Measurements from ENCODE around the gene FAM163A. TPM values are rescaled to one million over a fixed set of nuclear protein-coding genes. Genes with fewer than 3 reads are reported as not detected.
"Not testable (repeated sequence)": the region's sequence is repeated elsewhere in the genome, so short reads cannot be mapped to it uniquely, and the experiment has no call there.

Gene FAM163A
- total RNA-seq, 1 experiment from 2014 or later = not detected

DNA sequence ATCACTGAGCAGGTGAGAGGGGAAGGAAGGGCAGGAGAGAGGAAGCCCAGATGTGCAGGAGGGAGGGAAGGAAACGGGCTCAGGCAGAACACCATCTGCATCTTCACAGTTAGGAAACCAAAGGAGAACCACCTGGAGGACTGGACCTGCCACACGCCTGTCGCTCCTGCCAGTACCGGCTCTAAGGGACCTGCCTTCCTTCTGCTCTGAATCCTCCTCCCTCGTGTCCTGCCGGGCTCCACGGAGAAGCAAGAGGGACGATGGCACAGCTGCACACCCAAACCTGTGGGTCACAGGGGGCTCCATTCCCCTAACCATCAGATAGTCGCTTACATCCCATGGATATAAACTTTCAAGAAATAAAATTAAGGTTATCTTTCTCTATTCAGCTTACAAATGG, 78.4 kb downstream of the FAM163A start:
- in situ Hi-C loops (cut with HindIII; ENCODE audit: low pct_unique_long_range_greater_than_20kb, low sequenced_read_pairs) = no loop called here
- no peak for DNase-seq (ENCODE audit: low read depth, low spot score)

DNA sequence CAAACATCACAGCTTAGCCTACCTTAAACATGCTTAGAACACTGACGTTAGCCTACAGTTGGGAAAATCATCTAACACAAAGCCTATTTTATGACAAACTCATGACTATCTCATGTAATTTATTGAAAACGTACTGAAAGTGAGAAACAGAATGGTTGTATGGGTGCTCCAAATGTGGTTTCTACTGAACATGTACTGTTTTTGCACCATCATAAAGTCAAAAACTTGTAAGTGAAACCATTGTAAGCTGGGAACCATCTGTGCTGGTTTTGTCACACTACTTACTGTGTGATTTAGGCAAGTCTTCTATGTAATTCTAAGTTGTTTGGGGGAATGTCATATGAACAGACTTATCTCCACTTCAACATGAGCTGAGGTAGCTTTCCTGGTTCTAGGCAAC, 79.0 kb downstream of the FAM163A start:
- in situ Hi-C loops (cut with HindIII; ENCODE audit: low pct_unique_long_range_greater_than_20kb, low sequenced_read_pairs) = no loop called here
- DNase-seq (ENCODE audit: low read depth, low spot score) = no peak

GRCh38 chr1:179823693-179824092, 80.6 kb downstream of the FAM163A start:
- no peak for DNase-seq (ENCODE audit: low read depth, low spot score)
- in situ Hi-C loops (cut with HindIII; ENCODE audit: low pct_unique_long_range_greater_than_20kb, low sequenced_read_pairs) = no loop called here

DNA sequence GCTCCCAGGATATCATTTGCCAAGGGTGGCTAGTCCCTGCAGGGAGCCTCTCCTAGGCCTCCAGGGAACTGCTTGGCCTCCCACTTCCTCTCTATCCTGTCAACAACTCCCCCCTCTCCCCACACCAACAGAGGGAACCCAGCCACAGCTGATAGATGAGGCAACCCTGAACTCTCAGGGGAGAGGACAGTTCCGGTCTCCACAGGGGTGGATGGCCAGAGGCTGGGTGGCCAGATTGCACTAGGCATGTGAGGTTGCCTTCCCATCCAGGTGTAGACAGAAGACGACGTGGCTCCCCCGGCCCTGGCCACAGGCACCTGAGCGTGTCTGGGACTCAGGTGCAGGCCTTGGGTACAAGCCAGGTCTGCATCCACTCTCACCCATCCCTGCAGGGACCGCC, 81.2 kb downstream of the FAM163A start:
- DNase-seq (ENCODE audit: low read depth, low spot score) = no peak
- in situ Hi-C loops (cut with HindIII; ENCODE audit: low pct_unique_long_range_greater_than_20kb, low sequenced_read_pairs) = no loop called here

GRCh38 chr1:179825206-179825605, 82.1 kb downstream of the FAM163A start:
- in situ Hi-C loops (cut with HindIII; ENCODE audit: low pct_unique_long_range_greater_than_20kb, low sequenced_read_pairs) = no loop called here
- no peak for DNase-seq (ENCODE audit: low read depth, low spot score)

DNA sequence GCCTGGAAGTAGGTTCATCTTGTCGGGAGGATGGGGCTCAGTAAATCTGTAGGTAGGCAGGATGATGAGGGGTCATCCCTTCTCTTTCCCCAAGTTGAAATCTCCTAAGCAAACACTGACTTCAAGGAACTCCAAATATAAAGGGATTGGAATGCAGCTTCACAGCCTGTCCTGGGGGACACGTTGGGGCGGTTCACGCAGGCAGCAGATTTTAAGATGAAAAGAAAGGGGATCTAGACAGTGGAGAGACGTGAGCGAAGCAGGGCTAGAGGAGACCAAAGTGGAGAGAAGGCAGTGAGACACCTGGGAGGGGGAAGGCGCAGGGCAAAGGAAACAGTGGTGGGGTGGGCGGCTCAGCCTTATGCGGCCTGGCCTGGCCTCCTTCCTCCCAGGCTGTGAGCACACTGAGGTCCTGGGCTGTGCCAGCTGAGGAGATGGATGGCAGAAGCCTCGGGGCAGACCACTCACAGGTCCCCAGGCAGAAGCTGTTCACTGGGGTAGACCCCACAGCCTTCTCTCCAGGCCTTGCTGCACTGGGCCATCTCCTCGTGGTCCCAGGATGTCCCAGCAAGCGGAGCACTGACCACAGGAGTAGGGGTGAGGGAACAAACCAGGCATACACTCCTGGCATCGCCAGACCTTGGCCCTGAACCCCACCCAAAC, 82.8 kb downstream of the FAM163A start:
- no peak for DNase-seq (ENCODE audit: low read depth, low spot score)
- in situ Hi-C loops (cut with HindIII; ENCODE audit: low pct_unique_long_range_greater_than_20kb, low sequenced_read_pairs) = no loop called here

GRCh38 chr1:179826626-179827280, 83.7 kb downstream of the FAM163A start:
- DNase-seq (ENCODE audit: low read depth, low spot score) = no peak
- in situ Hi-C loops (cut with HindIII; ENCODE audit: low pct_unique_long_range_greater_than_20kb, low sequenced_read_pairs) = no loop called here

GRCh38 chr1:179828554-179829110, 85.5 kb downstream of the FAM163A start:
- DNase-seq (ENCODE audit: low read depth, low spot score) = no peak
- in situ Hi-C loops (cut with HindIII; ENCODE audit: low pct_unique_long_range_greater_than_20kb, low sequenced_read_pairs) = no loop called here

- no peak for DNase-seq (ENCODE audit: low read depth, low spot score)
- in situ Hi-C loops (cut with HindIII; ENCODE audit: low pct_unique_long_range_greater_than_20kb, low sequenced_read_pairs) = no loop called here
Measured at GRCh38 chr1:179831225-179831624, 88.1 kb downstream of the FAM163A start.

DNA sequence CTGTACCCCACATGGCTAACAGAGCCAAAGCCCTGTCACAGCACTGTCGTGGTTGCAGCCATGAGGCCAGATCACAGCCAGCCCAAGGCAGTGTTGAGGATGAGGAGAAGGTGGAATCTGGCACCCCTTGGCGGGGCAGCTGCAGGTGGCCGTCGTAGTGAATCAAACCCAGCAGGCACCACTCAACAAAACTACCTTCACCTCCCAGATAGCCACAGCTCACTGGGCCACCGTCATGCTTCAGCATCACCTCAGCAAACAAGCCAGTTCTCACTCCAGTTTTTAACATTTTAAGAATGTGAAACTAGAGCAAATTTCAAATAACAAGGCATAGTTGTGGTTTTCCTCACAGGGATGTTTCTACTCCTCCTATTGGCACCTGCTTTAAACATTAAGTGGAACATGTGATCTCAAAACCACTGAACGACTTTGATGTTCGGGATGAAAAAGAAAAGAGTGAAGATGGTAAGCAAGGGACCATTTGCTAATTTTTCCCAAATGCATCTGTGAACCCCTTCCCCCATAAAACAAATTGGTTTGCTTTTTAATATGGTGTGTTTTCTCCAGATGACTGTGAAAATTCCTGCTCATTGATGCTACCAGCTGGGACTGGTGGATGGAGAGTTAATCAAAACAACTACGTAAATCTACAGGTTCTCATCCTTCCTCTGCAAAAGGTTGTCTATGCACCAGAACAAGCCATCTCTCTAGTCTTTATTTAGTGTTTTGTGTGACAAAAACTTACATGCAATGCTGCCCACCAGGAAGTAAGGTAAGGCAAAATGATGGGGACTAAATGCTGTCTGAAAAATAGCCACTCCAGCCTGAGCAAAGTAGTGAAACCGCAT, 89.0 kb downstream of the FAM163A start:
- in situ Hi-C loops (cut with HindIII; ENCODE audit: low pct_unique_long_range_greater_than_20kb, low sequenced_read_pairs) = no loop called here
- no peak for DNase-seq (ENCODE audit: low read depth, low spot score)

GRCh38 chr1:179836686-179837445, 93.8 kb downstream of the FAM163A start:
- DNase-seq (ENCODE audit: low read depth, low spot score); in situ Hi-C loops (cut with HindIII; ENCODE audit: low pct_unique_long_range_greater_than_20kb, low sequenced_read_pairs): not testable (repeated sequence)

DNA sequence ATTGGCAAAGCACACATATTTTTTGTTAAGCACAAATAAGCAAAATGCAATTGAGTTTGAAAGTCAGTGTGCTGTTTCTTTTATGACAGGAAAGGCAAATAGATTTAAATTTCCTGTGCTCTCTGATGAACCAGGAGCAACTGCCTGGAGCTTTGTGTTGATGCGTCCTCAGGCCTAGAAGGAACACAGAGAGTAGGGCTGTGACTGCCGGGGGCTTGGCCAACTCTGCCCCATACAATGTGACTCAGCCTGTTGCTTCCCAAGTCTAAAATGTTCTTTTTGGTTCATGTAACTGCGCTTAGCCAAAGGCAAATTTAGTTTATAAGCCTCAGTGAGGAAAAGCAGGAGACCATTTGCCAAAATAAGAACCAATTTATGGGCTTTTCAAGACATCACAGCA, 97.0 kb downstream of the FAM163A start:
- in situ Hi-C loops (cut with HindIII; ENCODE audit: low pct_unique_long_range_greater_than_20kb, low sequenced_read_pairs) = no loop called here
- DNase-seq (ENCODE audit: low read depth, low spot score) = no peak

DNA sequence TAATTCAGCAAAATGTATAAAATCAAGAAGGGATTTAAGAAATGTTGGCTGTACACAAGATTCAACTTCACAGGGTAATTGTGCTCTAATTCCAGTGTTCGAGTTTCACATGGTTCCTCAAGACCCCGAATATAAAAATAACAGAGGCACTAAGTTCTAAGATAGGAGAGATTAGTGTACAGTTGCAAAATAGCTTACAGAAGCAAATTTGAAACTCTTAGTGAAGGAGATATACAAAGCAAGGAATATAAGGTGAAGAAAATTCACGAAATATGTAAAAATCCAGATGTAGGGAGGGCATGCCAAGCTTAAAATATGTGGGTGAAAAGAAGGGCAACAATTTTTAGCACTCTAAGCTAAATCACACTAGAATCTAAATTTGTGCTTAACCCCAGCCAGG, 105.1 kb downstream of the FAM163A start:
- in situ Hi-C loops (cut with HindIII; ENCODE audit: low pct_unique_long_range_greater_than_20kb, low sequenced_read_pairs) = no loop called here

GRCh38 chr1:179853102-179853501, 110.0 kb downstream of the FAM163A start:
- no peak for DNase-seq (ENCODE audit: low read depth, low spot score)

More for the DNA sequence above, 105.1 kb downstream of the FAM163A start:
- DNase-seq (ENCODE audit: low read depth, low spot score) = no peak

DNA sequence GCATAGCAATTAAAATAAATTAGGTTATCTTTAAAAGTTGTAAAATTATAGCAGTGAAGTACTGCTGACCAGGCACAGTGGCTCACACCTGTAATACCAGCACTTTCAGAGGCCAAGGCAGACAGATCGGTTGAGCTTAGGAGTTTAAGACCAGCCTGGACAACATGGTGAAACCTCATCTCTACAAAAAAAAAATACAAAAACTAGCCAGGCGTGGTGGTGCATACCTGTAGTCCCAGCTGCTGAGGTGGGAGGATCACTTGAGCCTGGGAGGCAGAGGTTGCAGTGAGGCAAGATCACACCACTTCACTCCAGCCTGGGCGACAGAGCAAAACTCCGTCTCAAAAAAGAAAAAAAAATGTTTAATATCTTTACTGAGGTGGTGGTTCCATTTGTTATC, 112.7 kb downstream of the FAM163A start:
- DNase-seq (ENCODE audit: low read depth, low spot score); in situ Hi-C loops (cut with HindIII; ENCODE audit: low pct_unique_long_range_greater_than_20kb, low sequenced_read_pairs): not testable (repeated sequence)

More at GRCh38 chr1:179853102-179853501, 110.0 kb downstream of the FAM163A start:
- in situ Hi-C loops (cut with HindIII; ENCODE audit: low pct_unique_long_range_greater_than_20kb, low sequenced_read_pairs) = no loop called here

- in situ Hi-C loops (cut with HindIII; ENCODE audit: low pct_unique_long_range_greater_than_20kb, low sequenced_read_pairs) = no loop called here
Measured at GRCh38 chr1:179856296-179856695, 113.2 kb downstream of the FAM163A start.

GRCh38 chr1:179857009-179857408, 113.9 kb downstream of the FAM163A start:
- in situ Hi-C loops (cut with HindIII; ENCODE audit: low pct_unique_long_range_greater_than_20kb, low sequenced_read_pairs) = no loop called here
- no peak for DNase-seq (ENCODE audit: low read depth, low spot score)

More at GRCh38 chr1:179856296-179856695, 113.2 kb downstream of the FAM163A start:
- no peak for DNase-seq (ENCODE audit: low read depth, low spot score)

All from SK-MEL-5 (cell line).